SK-N-SH (cell line): ENCODE results near the gene NFIA. TPM values are rescaled to one million over a fixed set of nuclear protein-coding genes. Genes with fewer than 3 reads are reported as not detected.

Experiments
- CTCF ChIA-PET: fragments of 300-600, 350-600 bp; formaldehyde crosslinking; extraction: SDS; loops from one replicate; lab custom pipeline; 2021; lab: Yijun Ruan, JAX
- POLR2A ChIA-PET: fragments of 350-600 bp; sonication (Branson Sonifier 250); formaldehyde crosslinking; extraction: SDS; loops from one replicate; lab custom pipeline; 2020; ENCODE audit warnings: antibody characterized with exemption, inconsistent platforms; lab: Yijun Ruan, JAX
- DNase-seq: peaks from one replicate; pipeline ENCODE4 v3.0.0; 2012
- H2AFZ ChIP-seq: fragments of 200-600 bp; sonication (generic); 2 replicates; pipeline ENCODE4 v1.8.1; 2016; ENCODE audit warnings: antibody characterized with exemption, mild to moderate bottlenecking, low read depth
- H3F3A ChIP-seq: fragments of 200-600 bp; sonication (generic); replicated peaks from 2 replicates; pipeline ENCODE3; 2016; ENCODE audit warnings: antibody characterized with exemption, mild to moderate bottlenecking; ENCODE audit not compliant: insufficient read depth
- H3K27ac ChIP-seq, 2 experiments: fragments of 200-500 bp in 1 of 2; fragments of 200-600 bp in 1 of 2; sonication (Bioruptor generic) in 1 of 2; sonication (generic), shearing (Covaris generic) in 1 of 2; 2 replicates each; pipeline versions ENCODE4 v1.5.1 to v1.6.1; 2014 to 2016; ENCODE audit warnings: low read depth in 2 of 2, inconsistent platforms in 1 of 2, low read length in 1 of 2, mild to moderate bottlenecking in 1 of 2, mixed read lengths in 1 of 2
- H3K27me3 ChIP-seq: fragments of 200-600 bp; sonication (generic), shearing (Covaris generic); 2 replicates; pipeline ENCODE4 v1.6.1; 2016; ENCODE audit warnings: mixed run types; ENCODE audit not compliant: insufficient read depth
- H3K36me3 ChIP-seq, 2 experiments: fragments of 200-500 bp in 1 of 2; fragments of 200-600 bp in 1 of 2; sonication (Bioruptor generic) in 1 of 2; sonication (generic) in 1 of 2; replicated peaks in 1 of 2; 2 replicates each; pipeline versions ENCODE3 to v1.5.1; 2014 to 2016; ENCODE audit warnings: low read length in 1 of 2, mild to moderate bottlenecking in 1 of 2; ENCODE audit not compliant: insufficient read depth in 2 of 2, control insufficient read depth in 1 of 2
- H3K4me1 ChIP-seq, 2 experiments: fragments of 200-500 bp in 1 of 2; fragments of 200-600 bp in 1 of 2; sonication (Bioruptor generic) in 1 of 2; sonication (generic), shearing (Covaris generic) in 1 of 2; 2 replicates each; pipeline versions ENCODE4 v1.5.1 to v1.6.1; 2014 to 2016; ENCODE audit warnings: low read depth in 1 of 2, low read length in 1 of 2, mixed run types in 1 of 2; ENCODE audit not compliant: insufficient read depth in 2 of 2, control insufficient read depth in 1 of 2
- H3K4me2 ChIP-seq: fragments of 200-600 bp; sonication (generic), shearing (Covaris generic); 2 replicates; pipeline ENCODE4 v1.6.1; 2017; ENCODE audit warnings: mixed run types
- H3K4me3 ChIP-seq, 2 experiments: fragments of 200-500 bp in 1 of 2; fragments of 200-600 bp in 1 of 2; sonication (Bioruptor generic) in 1 of 2; sonication (generic), shearing (Covaris generic) in 1 of 2; 2 replicates each; pipeline versions ENCODE4 v1.5.1 to v1.8.1; 2014 to 2016; ENCODE audit warnings: low read depth in 2 of 2, inconsistent platforms in 1 of 2, low read length in 1 of 2, mild to moderate bottlenecking in 1 of 2, mixed read lengths in 1 of 2, moderate library complexity in 1 of 2
- H3K79me2 ChIP-seq: fragments of 200-600 bp; sonication (generic); 2 replicates; pipeline ENCODE4 v1.8.1; 2017; ENCODE audit warnings: mild to moderate bottlenecking; ENCODE audit not compliant: insufficient read depth
- H3K9ac ChIP-seq: fragments of 200-600 bp; sonication (generic); 2 replicates; pipeline ENCODE4 v1.6.1; 2017; ENCODE audit warnings: mixed run types
- H3K9me2 ChIP-seq: fragments of 200-600 bp; sonication (generic); 2 replicates; pipeline ENCODE4 v1.6.1; 2017; ENCODE audit warnings: mixed run types
- H3K9me3 ChIP-seq: fragments of 200-600 bp; sonication (generic); 2 replicates; pipeline ENCODE4 v1.6.1; 2017; ENCODE audit warnings: mixed run types, mild to moderate bottlenecking, moderate library complexity
- H4K20me1 ChIP-seq: fragments of 200-600 bp; sonication (generic); 2 replicates; pipeline ENCODE4 v1.6.1; 2017; ENCODE audit warnings: mild to moderate bottlenecking, mixed run types; ENCODE audit not compliant: insufficient read depth
- CHD2 ChIP-seq: fragments of 150-350 bp; IDR thresholded peaks from 2 replicates; pipeline ENCODE4 v1.6.1; 2018; ENCODE audit warnings: low read length; ENCODE audit not compliant: partially characterized antibody
- EP300 ChIP-seq, 2 experiments: IDR thresholded peaks; 2 replicates each; pipeline versions ENCODE4 v1.4.0 to v1.6.1; 2012; ENCODE audit warnings: borderline replicate concordance in 1 of 2, low read depth in 1 of 2, low read length in 1 of 2
- EZH2phosphoT487 ChIP-seq: fragments of 200-600 bp; sonication (generic); IDR thresholded peaks from 2 replicates; pipeline ENCODE4 v1.6.1; 2017; ENCODE audit warnings: low read depth, mixed run types, mild to moderate bottlenecking, antibody characterized with exemption, moderate library complexity, borderline replicate concordance
- FOXM1 ChIP-seq: IDR thresholded peaks from 2 replicates; pipeline ENCODE4 v1.4.0; 2012; ENCODE audit warnings: low read depth, mild to moderate bottlenecking
- MEF2A ChIP-seq: IDR thresholded peaks from 2 replicates; pipeline ENCODE4 v1.4.0; 2012; ENCODE audit warnings: low read depth, borderline replicate concordance
- MXI1 ChIP-seq: IDR thresholded peaks from 2 replicates; pipeline ENCODE4 v1.6.1; 2012; ENCODE audit warnings: mild to moderate bottlenecking, low read depth, low read length, improper control_type of control experiment
- NFIC ChIP-seq: IDR thresholded peaks from 2 replicates; pipeline ENCODE4 v1.4.0; 2012; ENCODE audit warnings: borderline replicate concordance
- POLR2AphosphoS5 ChIP-seq: IDR thresholded peaks from 2 replicates; pipeline ENCODE4 v1.6.1; 2012; ENCODE audit warnings: low read depth, low read length
- RCOR1 ChIP-seq: fragments of 150-350 bp; IDR thresholded peaks from 2 replicates; pipeline ENCODE4 v1.6.1; 2017; ENCODE audit warnings: antibody characterized with exemption, low read length
- RFX5 ChIP-seq: IDR thresholded peaks from 2 replicates; pipeline ENCODE4 v1.6.1; 2012; ENCODE audit warnings: mild to moderate bottlenecking, improper control_type of control experiment, low read length
- RXRA ChIP-seq: IDR thresholded peaks from 2 replicates; pipeline ENCODE4 v1.4.0; 2012; ENCODE audit warnings: low read depth, mild to moderate bottlenecking, borderline replicate concordance
- TAF1 ChIP-seq: IDR thresholded peaks from 2 replicates; pipeline ENCODE4 v1.6.1; 2012; ENCODE audit warnings: low read depth, mild to moderate bottlenecking, low read length, moderate library complexity, borderline replicate concordance
- TCF12 ChIP-seq: IDR thresholded peaks from 2 replicates; pipeline ENCODE4 v1.4.0; 2012
- WGBS: methylation state at CpG from one replicate; pipeline ENCODE4 v1.1.6; 2017; ENCODE audit warnings: low lambda C conversion rate; 5-methylcytosine and 5-hydroxymethylcytosine counted together
- polyA plus RNA-seq, 3 experiments: library from polyadenylated mRNA; depleted of rRNA; stranded (reverse); fragments of >200 nt; gene quantifications; 2 replicates each; pipeline ENCODE4 v1.2.3, GENCODE V29; 2012
- TF ChIP-seq, protein P1 (sequence below): fragments of 150-350 bp; IDR thresholded peaks from 2 replicates; pipeline ENCODE4 v1.6.1; 2017; ENCODE audit warnings: antibody characterized with exemption, low read length, low read depth, borderline replicate concordance
- TF ChIP-seq, protein P2 (sequence below): IDR thresholded peaks from 2 replicates; pipeline ENCODE4 v1.4.0; 2012; ENCODE audit warnings: low read depth, borderline replicate concordance
- TF ChIP-seq, protein P3 (sequence below): IDR thresholded peaks from 2 replicates; pipeline ENCODE4 v1.4.0; 2012; ENCODE audit warnings: low read depth, borderline replicate concordance
- TF ChIP-seq, protein P4 (sequence below): IDR thresholded peaks from 2 replicates; pipeline ENCODE4 v1.4.0; 2012; ENCODE audit warnings: low read depth

NFIA gene
- polyA plus RNA-seq, 1 of the 3 experiments (the other 2 are of a cell fraction) = 3.3 TPM

DNA sequence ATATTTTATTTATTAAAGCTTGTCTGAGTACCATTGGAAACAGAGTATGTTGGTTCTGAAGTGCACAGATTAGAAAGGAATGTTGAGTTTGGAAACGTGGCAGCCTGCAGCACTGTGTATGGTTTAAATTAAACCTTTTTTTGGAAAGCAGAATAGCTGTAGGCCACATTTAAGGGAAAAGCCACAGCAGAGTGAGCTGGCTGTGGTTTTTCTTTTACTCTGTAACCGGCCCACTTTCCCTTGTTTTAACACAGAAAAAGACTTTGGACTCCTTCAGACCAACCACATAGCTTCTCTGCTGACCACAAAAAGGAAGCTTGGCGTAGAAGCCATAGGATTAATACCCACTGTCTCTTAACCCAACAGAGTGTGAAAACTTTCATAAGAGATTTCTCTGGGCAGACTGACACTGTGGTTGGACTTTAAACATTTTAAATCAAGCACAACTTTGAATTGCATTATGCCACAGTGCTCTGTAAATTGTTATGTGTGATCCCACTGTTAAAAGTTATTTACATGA is 75.2 kb downstream of the NFIA start (continued):
- TF ChIP-seq RXRA = no peak
- 0 out of 2 replicates have a peak, but pooled peaks have one; percentile 18 for TF ChIP-seq MEF2A
- TF ChIP-seq, protein P1, sequence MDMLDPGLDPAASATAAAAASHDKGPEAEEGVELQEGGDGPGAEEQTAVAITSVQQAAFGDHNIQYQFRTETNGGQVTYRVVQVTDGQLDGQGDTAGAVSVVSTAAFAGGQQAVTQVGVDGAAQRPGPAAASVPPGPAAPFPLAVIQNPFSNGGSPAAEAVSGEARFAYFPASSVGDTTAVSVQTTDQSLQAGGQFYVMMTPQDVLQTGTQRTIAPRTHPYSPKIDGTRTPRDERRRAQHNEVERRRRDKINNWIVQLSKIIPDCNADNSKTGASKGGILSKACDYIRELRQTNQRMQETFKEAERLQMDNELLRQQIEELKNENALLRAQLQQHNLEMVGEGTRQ = no peak
- TF ChIP-seq RCOR1 = peak; percentile 83
- TF ChIP-seq NFIC = peak; percentile 24; the same call in 1 of the 2 replicates
- TF ChIP-seq, protein P2, sequence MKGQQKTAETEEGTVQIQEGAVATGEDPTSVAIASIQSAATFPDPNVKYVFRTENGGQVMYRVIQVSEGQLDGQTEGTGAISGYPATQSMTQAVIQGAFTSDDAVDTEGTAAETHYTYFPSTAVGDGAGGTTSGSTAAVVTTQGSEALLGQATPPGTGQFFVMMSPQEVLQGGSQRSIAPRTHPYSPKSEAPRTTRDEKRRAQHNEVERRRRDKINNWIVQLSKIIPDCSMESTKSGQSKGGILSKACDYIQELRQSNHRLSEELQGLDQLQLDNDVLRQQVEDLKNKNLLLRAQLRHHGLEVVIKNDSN = no peak
- TF ChIP-seq POLR2AphosphoS5 = peak; percentile 22; the same call in 1 of the 2 replicates
- TF ChIP-seq, protein P3, sequence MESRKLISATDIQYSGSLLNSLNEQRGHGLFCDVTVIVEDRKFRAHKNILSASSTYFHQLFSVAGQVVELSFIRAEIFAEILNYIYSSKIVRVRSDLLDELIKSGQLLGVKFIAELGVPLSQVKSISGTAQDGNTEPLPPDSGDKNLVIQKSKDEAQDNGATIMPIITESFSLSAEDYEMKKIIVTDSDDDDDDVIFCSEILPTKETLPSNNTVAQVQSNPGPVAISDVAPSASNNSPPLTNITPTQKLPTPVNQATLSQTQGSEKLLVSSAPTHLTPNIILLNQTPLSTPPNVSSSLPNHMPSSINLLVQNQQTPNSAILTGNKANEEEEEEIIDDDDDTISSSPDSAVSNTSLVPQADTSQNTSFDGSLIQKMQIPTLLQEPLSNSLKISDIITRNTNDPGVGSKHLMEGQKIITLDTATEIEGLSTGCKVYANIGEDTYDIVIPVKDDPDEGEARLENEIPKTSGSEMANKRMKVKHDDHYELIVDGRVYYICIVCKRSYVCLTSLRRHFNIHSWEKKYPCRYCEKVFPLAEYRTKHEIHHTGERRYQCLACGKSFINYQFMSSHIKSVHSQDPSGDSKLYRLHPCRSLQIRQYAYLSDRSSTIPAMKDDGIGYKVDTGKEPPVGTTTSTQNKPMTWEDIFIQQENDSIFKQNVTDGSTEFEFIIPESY = no peak
- peak; percentile 89 for TF ChIP-seq TCF12
- TF ChIP-seq EZH2phosphoT487 = no peak
- TF ChIP-seq, protein P4, sequence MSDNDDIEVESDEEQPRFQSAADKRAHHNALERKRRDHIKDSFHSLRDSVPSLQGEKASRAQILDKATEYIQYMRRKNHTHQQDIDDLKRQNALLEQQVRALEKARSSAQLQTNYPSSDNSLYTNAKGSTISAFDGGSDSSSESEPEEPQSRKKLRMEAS = peak; percentile 41; the same call in 1 of the 2 replicates
- 0 out of 2 replicates have a peak, but pooled peaks have one; percentile 28 for TF ChIP-seq MXI1
- TF ChIP-seq TAF1 = no peak

DNA sequence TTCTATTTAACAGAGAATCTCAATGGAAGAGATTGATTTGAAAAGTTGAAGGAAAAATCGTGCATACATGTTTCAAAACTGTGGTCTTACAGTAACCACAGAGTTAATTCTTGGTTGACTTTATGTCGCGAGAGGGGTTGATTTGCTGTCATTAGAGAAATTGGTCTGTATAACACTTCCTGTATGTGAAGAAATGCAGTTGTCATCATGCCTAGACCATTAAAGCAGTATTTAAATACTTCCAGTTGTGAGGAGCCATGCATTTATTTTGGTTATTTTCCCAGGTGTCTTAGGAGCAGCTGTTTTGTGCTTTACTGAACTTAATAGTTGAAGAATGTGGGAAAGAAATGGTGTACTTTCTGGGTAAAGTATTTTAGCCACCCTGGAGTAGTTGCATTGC is 76.2 kb downstream of the NFIA start:
- DNase-seq = no peak
- H3K27me3 ChIP-seq = no peaks in the 10 kb centered on the region
- H3K4me3 ChIP-seq = no peak overlapping the region
- 91% methylated on average over 3 of the region's 3 CpGs for WGBS
- TF ChIP-seq EP300 (IDR thresholded peaks at IDR 0.05; ENCODE audit: borderline replicate concordance in 1 of 2, low read depth in 1 of 2, low read length in 1 of 2) (no peak), CHD2 (no peak), RFX5 (no peak), FOXM1 (no peak)
- TF ChIP-seq, protein P3 = no peak
- TF ChIP-seq, protein P2 = no peak
- TF ChIP-seq, protein P1 = no peak
- H3K79me2 ChIP-seq = 0 out of 2 replicates have a peak, but pooled peaks cover 4% of the 10 kb centered on the region
- no peaks in the 10 kb centered on the region for H3K36me3 ChIP-seq
- no peak overlapping the region for H3K9ac ChIP-seq
- no peaks in the 10 kb centered on the region for H3K9me3 ChIP-seq
- peaks cover 26 to 39% of the 10 kb centered on the region in 2 experiments; a peak in 3 of 4 replicates for H3K4me1 ChIP-seq
- H4K20me1 ChIP-seq = no peaks in the 10 kb centered on the region
- no peak overlapping the region for H3K4me2 ChIP-seq
- POLR2A ChIA-PET = no interaction called here
- H3F3A ChIP-seq = peaks cover 10% of the 10 kb centered on the region
- peak overlapping the region in 1 of 2 experiments; percentile 89; a peak in 1 of 4 replicates for H3K27ac ChIP-seq
- H3K9me2 ChIP-seq = no peaks in the 10 kb centered on the region
- CTCF ChIA-PET = interaction anchor here (1.1 to 2.1 kb wide), 3 partner anchors 14 to 295 kb away, joined by 3 to 6 read pairs (median 3); no protein-coding TSS in a partner anchor
- no peak overlapping the region for H2AFZ ChIP-seq
